Naive thymus-derived CD8-positive, alpha-beta T cell (primary cell): Measurements from ENCODE around the gene SLC43A1. TPM values are rescaled to one million over a fixed set of nuclear protein-coding genes. Genes with fewer than 3 reads are reported as not detected.
"Not testable (repeated sequence)": the region's sequence is repeated elsewhere in the genome, so short reads cannot be mapped to it uniquely, and the experiment has no call there.

Source experiments
- ATAC-seq, 2 donors: fragments of 150-1000 bp; cut with Tn5 transposase in 1 of 2; sonication (Bioruptor Pico), chemical (Tn5 transposase) in 1 of 2; 1 replicate in 1 of 2; 2 replicates in 1 of 2; pipeline ENCODE4 v1.10.0; 2021; ENCODE audit warnings: mild to moderate bottlenecking in 2 of 2, moderate library complexity in 2 of 2
- POLR2A ChIA-PET: fragments of 350-600 bp; sonication (Branson Sonifier 250); formaldehyde crosslinking; loops from one replicate; lab custom pipeline; 2021; ENCODE audit warnings: antibody characterized with exemption; lab: Charles Lee
- DNase-seq, 10 donors: peaks; one replicate each; pipeline versions ENCODE4 v3.0.0 to v3.0.0-alpha.2; 2020 to 2022
- H3K27ac Mint-ChIP-seq, 10 donors: one replicate each; pipeline ENCODE4 v1.8.0; 2020 to 2022; ENCODE audit warnings: mild to moderate bottlenecking in 10 of 10, mixed read lengths in 10 of 10, moderate library complexity in 4 of 10, inconsistent platforms in 1 of 10
- H3K27me3 Mint-ChIP-seq, 5 donors: one replicate each; pipeline ENCODE4 v1.8.0; 2021 to 2022; ENCODE audit warnings: mixed read lengths in 5 of 5
- H3K36me3 Mint-ChIP-seq, 3 donors: one replicate each; pipeline ENCODE4 v1.8.0; 2020 to 2022; ENCODE audit warnings: mixed read lengths in 3 of 3, mild to moderate bottlenecking in 2 of 3, inconsistent platforms in 1 of 3
- H3K4me1 Mint-ChIP-seq, 4 donors: one replicate each; pipeline ENCODE4 v1.8.0; 2021 to 2022; ENCODE audit warnings: mixed read lengths in 4 of 4
- H3K4me3 Mint-ChIP-seq, 10 donors: one replicate each; pipeline ENCODE4 v1.8.0; 2020 to 2022; ENCODE audit warnings: mild to moderate bottlenecking in 10 of 10, mixed read lengths in 10 of 10, moderate library complexity in 6 of 10, inconsistent platforms in 1 of 10
- H3K9me3 Mint-ChIP-seq, 9 donors: one replicate each; pipeline ENCODE4 v1.8.0; 2020 to 2022; ENCODE audit warnings: mixed read lengths in 9 of 9, mild to moderate bottlenecking in 3 of 9, inconsistent platforms in 1 of 9, moderate library complexity in 1 of 9
- polyA plus RNA-seq, 3 donors: library from polyadenylated mRNA; unstranded; fragments of 300-500 nt; fragmentation: Illumina TruSeq; gene quantifications; one replicate each; pipeline ENCODE4 v1.2.3, GENCODE V29; 2021
- total RNA-seq, 8 experiments: library from RNA in 2 of 8; stranded (reverse) in 2 of 8; gene quantifications; one replicate each; pipeline ENCODE4 v1.2.3 and lab custom pipeline; 2021 to 2026

The SLC43A1 gene
- total and polyA plus RNA-seq, 5 experiments from 2014 or later = 15.3 to 27.8 (median 23.2) TPM

GRCh38 chr11:57544566-57544965, 29.1 kb upstream of the SLC43A1 start:
- ATAC-seq (no peak), DNase-seq (no peak)
- no peak overlapping the region for H3K4me3 Mint-ChIP-seq
- POLR2A ChIA-PET = no interaction called here
- H3K27ac Mint-ChIP-seq = peak overlapping the region in 3 of 10 donors; percentile 34 to 51 (median 37)
- no peaks in the 10 kb centered on the region for H3K9me3 Mint-ChIP-seq
- H3K4me1 Mint-ChIP-seq = peaks cover 8 to 15% (median 12%) of the 10 kb centered on the region in 4 donors
- H3K36me3 Mint-ChIP-seq = peaks cover 0 to 22% (median 0%) of the 10 kb centered on the region in 3 donors
- no peaks in the 10 kb centered on the region for H3K27me3 Mint-ChIP-seq

- Mint-ChIP-seq H3K4me3 (no peak overlapping the region), H3K27me3 (no peaks in the 10 kb centered on the region), H3K27ac (peak overlapping the region in 3 of 10 donors; percentile 40 to 82 (median 49)), H3K4me1 (peaks cover 7 to 15% (median 12%) of the 10 kb centered on the region in 4 donors), H3K36me3 (peaks cover 0 to 15% (median 0%) of the 10 kb centered on the region in 3 donors), H3K9me3 (no peaks in the 10 kb centered on the region)
- DNase-seq = no peak
- POLR2A ChIA-PET = no interaction called here
- ATAC-seq = no peak
These were observed 28.1 kb upstream of the SLC43A1 start for GRCh38 chr11:57543593-57543992.

GRCh38 chr11:57542582-57542981, 27.1 kb upstream of the SLC43A1 start:
- Mint-ChIP-seq H3K4me3 (no peak overlapping the region), H3K27ac (peak overlapping the region in 1 of 10 donors; percentile 9), H3K27me3 (no peaks in the 10 kb centered on the region), H3K36me3 (peaks cover 0 to 11% (median 3%) of the 10 kb centered on the region in 3 donors), H3K4me1 (peaks cover 4 to 13% (median 7%) of the 10 kb centered on the region in 4 donors), H3K9me3 (no peaks in the 10 kb centered on the region)
- POLR2A ChIA-PET = no interaction called here
- no peak for ATAC-seq
- no peak for DNase-seq

GRCh38 chr11:57541169-57541568, 25.7 kb upstream of the SLC43A1 start:
- Mint-ChIP-seq H3K27me3 (no peaks in the 10 kb centered on the region), H3K4me1 (peaks cover 0 to 7% (median 3%) of the 10 kb centered on the region in 4 donors), H3K27ac (no peak overlapping the region), H3K4me3 (no peak overlapping the region), H3K9me3 (no peaks in the 10 kb centered on the region), H3K36me3 (peaks cover 0 to 6% (median 3%) of the 10 kb centered on the region in 3 donors)
- DNase-seq (no peak), ATAC-seq (no peak)
- POLR2A ChIA-PET = interaction anchor here (0.6 kb wide), 1 partner anchor 374 kb away, joined by 3 read pairs; no protein-coding TSS in a partner anchor

- DNase-seq (no peak), ATAC-seq (no peak)
- POLR2A ChIA-PET = no interaction called here
- H3K4me1 Mint-ChIP-seq = peaks cover 0 to 7% (median 3%) of the 10 kb centered on the region in 4 donors
- peak overlapping the region in 1 of 10 donors; percentile 61 for H3K27ac Mint-ChIP-seq
- no peak overlapping the region for H3K4me3 Mint-ChIP-seq
- H3K36me3 Mint-ChIP-seq = peaks cover 0 to 6% (median 3%) of the 10 kb centered on the region in 3 donors
- no peaks in the 10 kb centered on the region for H3K9me3 Mint-ChIP-seq
- H3K27me3 Mint-ChIP-seq = no peaks in the 10 kb centered on the region
These were observed 23.8 kb upstream of the SLC43A1 start for GRCh38 chr11:57539342-57539741.

GRCh38 chr11:57536947-57537619, 21.6 kb upstream of the SLC43A1 start, which contains the start of gene SMTNL1:
TSS of gene SMTNL1 (plus strand) at chr11:57537595. CDS start at chr11:57542643, 5,048 bp downstream.
- H3K27ac Mint-ChIP-seq = peak within 1 kb of the TSS in 1 of 10 donors; percentile 79
- ATAC-seq (no peak), DNase-seq (no peak)
- H3K4me3 Mint-ChIP-seq = no peak within 1 kb of the TSS
- H3K27me3 Mint-ChIP-seq = no peaks in the 10 kb centered on the region
- H3K4me1 Mint-ChIP-seq = peaks cover under 1 to 3% (median under 1%) of the 10 kb centered on the region in 4 donors
- H3K36me3 Mint-ChIP-seq = peaks cover 0 to 6% (median 3%) of the 10 kb centered on the region in 3 donors
- H3K9me3 Mint-ChIP-seq = no peaks in the 10 kb centered on the region
- POLR2A ChIA-PET = interaction anchor here (0.6 kb wide), 1 partner anchor 195 kb away, joined by 6 read pairs; no protein-coding TSS in a partner anchor

- H3K36me3 Mint-ChIP-seq, DNase-seq, ATAC-seq, POLR2A ChIA-PET, H3K27me3 Mint-ChIP-seq, H3K9me3 Mint-ChIP-seq, H3K4me3 Mint-ChIP-seq: not testable (repeated sequence)
- Mint-ChIP-seq H3K27ac (peak overlapping the region in 1 of 10 donors; percentile 67), H3K4me1 (peaks cover 4 to 27% (median 22%) of the 10 kb centered on the region in 4 donors)
These were observed 18.9 kb upstream of the SLC43A1 start for GRCh38 chr11:57534449-57534848.

- H3K9me3 Mint-ChIP-seq = no peaks in the 10 kb centered on the region
- no peaks in the 10 kb centered on the region for H3K27me3 Mint-ChIP-seq
- peaks cover 10 to 39% (median 38%) of the 10 kb centered on the region in 4 donors for H3K4me1 Mint-ChIP-seq
- POLR2A ChIA-PET = interaction anchor here (1.2 to 6.1 kb wide), 9 partner anchors 11 to 205 kb away, joined by 3 to 39 read pairs (median 5); partner anchors contain the start of genes SLC43A1, SSRP1 and UBE2L6
- H3K36me3 Mint-ChIP-seq = peaks cover 0 to 6% (median 0%) of the 10 kb centered on the region in 3 donors
- H3K27ac Mint-ChIP-seq = peak within 1 kb of the TSS; percentile 95 to 99 (median 96)
- DNase-seq = peak; percentile 78 to 98 (median 94)
- peak within 1 kb of the TSS; percentile 88 to 98 (median 94) for H3K4me3 Mint-ChIP-seq
- ATAC-seq = peak; percentile 91 to 93
These were observed 15.3 kb upstream of the SLC43A1 start, which contains the start of gene TIMM10 for GRCh38 chr11:57530596-57531507. TSS of gene TIMM10 (minus strand) at chr11:57530754. CDS start at chr11:57530189, 565 bp downstream.

- Mint-ChIP-seq H3K4me3 (peak overlapping the region; percentile 88 to 98 (median 94)), H3K27me3 (no peaks in the 10 kb centered on the region), H3K4me1 (peaks cover 10 to 39% (median 38%) of the 10 kb centered on the region in 4 donors), H3K9me3 (no peaks in the 10 kb centered on the region), H3K27ac (peak overlapping the region; percentile 95 to 99 (median 96)), H3K36me3 (peaks cover 0 to 6% (median 0%) of the 10 kb centered on the region in 3 donors)
- POLR2A ChIA-PET = interaction anchor here (0.6 to 6.1 kb wide), 9 partner anchors 10 to 195 kb away, joined by 3 to 39 read pairs (median 6); partner anchors contain the start of genes SLC43A1, SSRP1 and UBE2L6
- no peak for ATAC-seq
- DNase-seq = no peak
These were observed 14.7 kb upstream of the SLC43A1 start for GRCh38 chr11:57530215-57530595.

- Mint-ChIP-seq H3K4me3 (peak overlapping the region in 4 of 10 donors; percentile 14 to 97 (median 50)), H3K9me3 (no peaks in the 10 kb centered on the region), H3K27ac (peak overlapping the region in 4 of 10 donors; percentile 11 to 97 (median 76)), H3K36me3 (peaks cover 0 to 6% (median 0%) of the 10 kb centered on the region in 3 donors), H3K4me1 (peaks cover 10 to 39% (median 38%) of the 10 kb centered on the region in 4 donors), H3K27me3 (no peaks in the 10 kb centered on the region)
- ATAC-seq (no peak), DNase-seq (no peak)
- POLR2A ChIA-PET = interaction anchor here (0.8 to 6.1 kb wide), 5 partner anchors 9 to 194 kb away, joined by 3 to 39 read pairs (median 5); partner anchors contain the start of genes SLC43A1 and SSRP1
These were observed 13.5 kb upstream of the SLC43A1 start for GRCh38 chr11:57529012-57529411.

GRCh38 chr11:57527056-57527631, 11.6 kb upstream of the SLC43A1 start:
- Mint-ChIP-seq H3K9me3 (no peaks in the 10 kb centered on the region), H3K4me3 (no peak overlapping the region), H3K36me3 (peaks cover 0 to 6% (median 0%) of the 10 kb centered on the region in 3 donors), H3K27ac (peak overlapping the region in 8 of 10 donors; percentile 13 to 81 (median 41)), H3K4me1 (peaks cover 10 to 39% (median 36%) of the 10 kb centered on the region in 4 donors), H3K27me3 (no peaks in the 10 kb centered on the region)
- POLR2A ChIA-PET = interaction anchor here (0.9 to 6.1 kb wide), 4 partner anchors 11 to 70 kb away, joined by 3 to 39 read pairs (median 14); partner anchors contain the start of gene SLC43A1
- ATAC-seq (no peak), DNase-seq (peak; percentile 51 to 85 (median 72))
